Esophagus mucosa (tissue), 1 donor: ENCODE results near the gene PRR33. TPM values are rescaled to one million over a fixed set of nuclear protein-coding genes. Genes with fewer than 3 reads are reported as not detected.
"Not testable (repeated sequence)": the region's sequence is repeated elsewhere in the genome, so short reads cannot be mapped to it uniquely, and the experiment has no call there.

Experiments used
- ATAC-seq: fragments of 200-7000 bp; cut with Tn5 transposase; one replicate; pipeline ENCODE4 v1.9.1; 2020
- total RNA-seq: library from RNA; stranded (reverse); gene quantifications from one replicate; pipeline ENCODE4 v1.2.4, GENCODE V29; 2023
- donor health status: DM: yes; HTN: yes; CAD: no.

Gene PRR33
- total RNA-seq = not detected

DNA sequence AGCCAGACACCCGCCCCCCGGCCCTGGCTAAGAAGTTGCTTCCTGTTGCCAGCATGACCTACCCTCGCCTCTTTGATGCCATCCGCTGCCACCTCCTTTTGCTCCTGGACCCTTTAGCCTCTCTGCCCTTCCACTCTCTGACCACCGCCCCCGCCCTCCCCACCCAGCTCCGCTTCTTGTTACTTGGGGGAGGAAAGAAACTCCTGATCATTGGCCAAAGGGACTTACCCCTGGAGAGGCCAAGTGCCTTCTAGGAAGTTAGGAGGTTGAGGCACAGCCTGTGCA is at the start of gene PRR33:
TSS of gene PRR33 (minus strand) at position 65 of the 285 bp plus-strand sequence. CDS start 1,311 bp downstream, outside the sequence.
- ATAC-seq = no peak

DNA sequence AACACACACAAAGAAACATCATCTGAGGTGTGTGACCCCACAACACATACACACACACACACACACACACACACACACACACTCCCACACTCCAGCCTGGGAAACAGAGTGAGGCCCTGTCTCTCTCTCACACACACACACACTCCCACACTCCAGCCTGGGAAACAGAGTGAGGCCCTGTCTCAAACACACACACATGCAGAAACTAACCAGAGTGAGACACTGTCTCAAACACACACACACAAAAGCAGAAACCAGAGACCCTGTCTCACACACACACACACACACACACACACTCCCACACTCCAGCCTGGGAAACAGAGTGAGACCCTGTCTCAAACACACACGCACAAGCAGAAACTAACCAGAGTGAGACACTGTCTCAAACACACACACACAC is 48.1 kb upstream of the PRR33 start:
- not testable (repeated sequence) for ATAC-seq

DNA sequence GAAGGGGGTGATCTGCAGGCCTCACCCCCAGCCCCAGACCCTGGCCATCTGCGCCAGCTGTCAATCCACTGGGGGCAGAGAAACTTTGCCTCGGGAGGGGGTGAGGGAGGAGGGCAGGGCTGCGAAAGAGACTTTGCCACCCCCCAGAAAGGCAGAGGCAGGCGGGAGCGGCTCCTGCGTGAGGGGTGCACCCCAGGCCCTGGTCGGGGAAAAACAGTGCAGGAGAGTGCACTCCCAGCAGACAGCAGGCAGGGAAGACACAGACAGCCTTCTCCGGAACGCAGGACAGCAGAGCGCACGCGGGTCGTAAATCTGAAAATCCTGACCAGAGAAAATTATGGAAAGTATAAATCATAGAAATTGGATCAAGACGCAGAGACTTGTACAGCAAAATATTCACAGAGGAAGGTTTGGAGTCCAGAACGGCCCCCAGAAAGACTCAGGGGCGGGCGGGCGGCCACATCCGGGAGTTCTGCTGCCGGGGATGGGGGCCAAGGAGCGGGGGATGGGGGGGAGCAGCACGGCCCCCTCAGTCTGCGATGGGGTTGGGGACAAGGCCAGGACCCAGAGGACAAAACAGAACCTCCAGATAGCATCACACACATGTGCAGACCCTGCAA is 47.4 kb upstream of the PRR33 start:
- ATAC-seq = no peak

DNA sequence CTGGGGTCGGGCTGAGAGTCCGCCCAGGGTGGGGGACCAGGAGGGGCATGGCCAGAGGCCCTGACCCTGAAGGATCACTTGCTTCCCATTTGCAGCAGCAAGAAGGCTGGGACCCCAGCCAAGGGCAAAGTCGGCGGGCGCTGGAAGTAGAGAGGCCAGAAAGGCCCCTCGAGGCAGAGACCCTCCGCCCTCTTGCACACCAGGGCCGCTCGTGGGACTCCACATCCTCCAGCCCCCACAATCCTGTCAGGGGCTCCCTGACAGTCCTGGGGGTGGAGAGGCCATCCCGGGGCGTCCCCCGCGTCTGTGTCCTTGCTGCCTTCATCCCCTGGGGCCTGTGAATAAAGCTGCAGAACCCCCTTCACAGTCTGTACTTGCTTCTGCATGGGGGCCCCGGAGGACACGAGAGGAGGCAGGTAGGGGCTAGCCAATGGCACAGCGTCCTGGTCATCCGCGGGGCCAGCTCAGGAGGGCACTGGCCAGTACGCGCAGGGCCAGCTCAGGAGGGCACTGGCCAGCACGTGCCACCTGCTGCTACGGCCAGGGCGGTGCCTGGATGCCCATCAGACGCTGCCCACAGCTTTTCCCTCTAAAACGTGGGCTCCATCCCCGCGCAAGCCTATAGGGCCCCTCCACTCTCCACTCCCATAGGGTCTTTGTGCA is 46.8 kb upstream of the PRR33 start:
- no peak for ATAC-seq

DNA sequence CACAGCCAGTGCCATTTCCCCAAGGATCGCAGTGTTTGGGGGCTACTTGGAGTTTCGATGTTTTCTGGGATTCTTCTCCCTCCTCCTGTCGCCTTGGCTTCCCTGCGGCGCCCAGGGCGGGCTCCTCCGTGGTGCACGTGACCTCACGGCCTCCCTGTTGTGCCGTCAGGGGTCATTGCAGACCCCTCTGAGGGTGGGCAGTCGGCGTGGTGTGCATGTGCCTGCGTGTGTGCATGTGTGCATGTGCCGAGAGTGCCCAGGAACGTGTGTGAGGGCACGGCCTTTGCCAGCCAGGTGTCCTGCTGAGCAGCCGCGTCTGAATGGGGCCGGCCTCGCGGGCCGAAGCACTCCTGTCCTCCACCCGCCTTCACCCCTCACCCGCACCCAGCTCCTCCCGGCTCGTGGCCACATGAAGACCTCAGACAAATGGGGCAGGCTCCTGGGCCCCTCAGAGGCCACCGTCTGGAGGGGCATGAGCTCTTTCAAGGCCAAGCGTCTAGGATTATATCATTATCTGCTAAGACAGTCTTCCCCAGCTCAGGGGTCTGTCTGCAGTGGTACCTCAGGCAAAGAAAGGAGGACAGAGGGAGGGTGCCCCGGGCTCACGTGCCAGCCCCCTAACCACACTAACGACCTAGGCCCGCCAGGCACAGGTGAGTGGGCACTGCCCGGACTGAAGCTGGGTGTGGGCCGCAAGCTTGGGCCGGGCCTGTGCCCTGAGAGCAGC is 46.1 kb upstream of the PRR33 start:
- no peak for ATAC-seq

DNA sequence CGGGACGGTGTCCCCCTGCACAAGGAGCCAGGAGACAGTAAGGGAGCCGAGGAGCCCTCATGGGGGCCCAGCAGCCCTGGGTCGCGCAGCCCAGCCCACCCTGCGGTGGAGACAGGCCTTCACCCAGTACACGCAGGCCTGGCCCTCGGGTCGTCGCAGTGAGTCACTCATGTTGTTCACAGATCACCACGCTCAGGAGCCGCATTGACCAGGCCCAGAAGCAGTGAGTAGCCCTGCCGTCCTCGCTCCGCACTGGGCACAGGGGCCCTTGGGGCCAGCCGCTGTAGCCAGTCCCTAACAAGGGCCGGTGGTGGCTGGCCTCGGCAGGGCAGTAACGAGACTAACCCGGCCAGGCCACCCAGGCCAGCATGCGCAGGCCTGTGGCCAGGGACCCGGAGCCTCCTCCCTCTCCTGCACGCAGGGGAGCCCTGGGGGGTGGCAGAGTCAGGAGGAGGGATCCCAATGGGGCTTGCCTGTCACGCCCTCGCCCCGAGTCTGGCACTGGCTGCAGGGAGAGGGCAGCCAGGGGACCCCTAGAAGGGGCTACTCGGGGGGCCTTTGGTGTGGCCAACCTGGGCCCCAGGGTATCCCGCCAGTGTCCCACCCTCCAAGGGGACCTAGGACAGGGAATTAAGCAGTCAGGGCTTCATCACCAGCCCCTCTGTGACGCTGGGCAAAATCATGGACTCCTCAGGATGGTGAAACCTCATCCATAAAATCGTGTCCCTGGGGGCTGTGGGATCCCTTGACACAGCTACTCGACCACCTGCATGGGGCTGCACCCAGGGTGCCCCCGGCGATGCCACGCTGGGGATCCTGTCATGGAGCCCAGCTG is 45.3 kb upstream of the PRR33 start:
- ATAC-seq = no peak

DNA sequence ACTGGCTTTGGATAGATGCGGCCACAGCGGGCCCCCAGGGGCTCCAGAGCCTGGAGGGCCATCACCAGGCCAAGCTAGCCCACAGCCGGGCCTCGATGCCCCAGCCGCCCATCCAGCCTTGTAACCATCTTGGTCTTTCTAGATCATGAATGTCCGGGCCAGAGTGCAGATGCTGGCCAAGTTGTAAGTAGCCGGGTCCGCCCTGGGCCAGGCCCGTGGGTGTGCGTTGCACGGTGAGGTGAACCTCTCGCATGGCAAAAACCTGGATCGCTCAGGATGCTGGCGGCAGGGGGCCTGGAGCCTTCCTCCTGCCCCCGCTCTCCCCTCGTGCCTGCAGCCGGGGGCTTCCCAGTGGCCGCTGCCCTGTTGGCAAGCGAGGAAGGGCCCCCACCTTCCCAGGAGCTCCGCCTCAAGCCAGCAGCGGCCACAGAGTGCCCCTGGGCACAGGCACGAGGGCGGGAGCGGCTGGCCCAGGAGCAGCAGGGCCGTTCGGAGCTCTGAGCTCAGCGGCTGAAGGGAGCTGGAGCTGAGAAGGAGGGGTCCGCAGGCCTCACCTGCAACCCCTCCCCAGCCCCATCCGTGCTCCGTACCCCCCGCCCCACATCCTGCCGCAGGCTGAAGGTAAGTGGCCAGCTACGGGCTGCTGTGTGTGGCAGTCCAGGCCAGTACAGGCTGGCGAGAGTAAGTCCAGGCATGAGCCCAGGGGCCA is 44.5 kb upstream of the PRR33 start:
- ATAC-seq = no peak

DNA sequence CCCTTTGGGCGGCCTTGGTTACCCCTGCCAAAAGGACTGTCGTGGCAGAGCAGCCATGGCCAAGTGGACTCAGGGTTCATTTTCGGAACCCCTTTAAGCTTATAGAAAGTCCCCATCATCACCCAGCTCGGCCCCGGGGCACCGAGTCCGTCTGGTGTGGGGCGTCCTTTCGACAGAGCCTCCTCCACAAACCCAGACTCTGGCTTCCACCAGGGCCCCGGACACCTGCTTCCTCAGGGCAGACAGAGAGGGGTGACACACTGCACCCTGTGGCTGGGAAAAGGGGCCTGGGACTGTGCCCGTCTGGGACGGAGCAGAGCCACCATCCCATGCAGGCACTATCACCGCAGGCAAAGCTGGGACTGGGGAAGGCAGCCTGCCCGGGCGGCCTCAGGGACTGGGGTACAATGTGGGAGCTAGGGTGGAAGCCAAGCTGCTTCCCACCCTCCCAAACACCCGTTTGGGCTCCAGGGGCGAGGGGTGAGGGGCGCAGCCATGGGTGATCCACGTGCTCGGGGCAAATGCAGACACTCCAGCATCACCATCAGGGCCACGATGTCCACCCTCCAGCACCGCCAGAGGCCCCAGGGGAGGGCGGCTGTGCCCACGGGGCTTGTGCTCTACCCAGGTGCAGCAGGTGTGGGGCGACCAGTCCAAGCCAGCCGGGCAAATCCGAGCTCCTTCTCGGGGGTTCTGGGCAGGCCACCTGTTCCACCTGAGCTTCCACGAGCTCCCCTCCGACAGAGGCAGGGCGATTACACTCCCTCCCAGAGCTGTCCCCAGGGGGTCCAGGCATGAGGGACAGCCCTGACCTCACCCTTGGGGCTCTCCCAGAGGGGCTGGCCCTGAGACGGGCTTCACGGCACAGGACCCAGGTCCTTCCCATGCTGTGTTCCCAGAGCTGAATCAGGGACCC is 43.7 kb upstream of the PRR33 start:
- ATAC-seq = no peak

DNA sequence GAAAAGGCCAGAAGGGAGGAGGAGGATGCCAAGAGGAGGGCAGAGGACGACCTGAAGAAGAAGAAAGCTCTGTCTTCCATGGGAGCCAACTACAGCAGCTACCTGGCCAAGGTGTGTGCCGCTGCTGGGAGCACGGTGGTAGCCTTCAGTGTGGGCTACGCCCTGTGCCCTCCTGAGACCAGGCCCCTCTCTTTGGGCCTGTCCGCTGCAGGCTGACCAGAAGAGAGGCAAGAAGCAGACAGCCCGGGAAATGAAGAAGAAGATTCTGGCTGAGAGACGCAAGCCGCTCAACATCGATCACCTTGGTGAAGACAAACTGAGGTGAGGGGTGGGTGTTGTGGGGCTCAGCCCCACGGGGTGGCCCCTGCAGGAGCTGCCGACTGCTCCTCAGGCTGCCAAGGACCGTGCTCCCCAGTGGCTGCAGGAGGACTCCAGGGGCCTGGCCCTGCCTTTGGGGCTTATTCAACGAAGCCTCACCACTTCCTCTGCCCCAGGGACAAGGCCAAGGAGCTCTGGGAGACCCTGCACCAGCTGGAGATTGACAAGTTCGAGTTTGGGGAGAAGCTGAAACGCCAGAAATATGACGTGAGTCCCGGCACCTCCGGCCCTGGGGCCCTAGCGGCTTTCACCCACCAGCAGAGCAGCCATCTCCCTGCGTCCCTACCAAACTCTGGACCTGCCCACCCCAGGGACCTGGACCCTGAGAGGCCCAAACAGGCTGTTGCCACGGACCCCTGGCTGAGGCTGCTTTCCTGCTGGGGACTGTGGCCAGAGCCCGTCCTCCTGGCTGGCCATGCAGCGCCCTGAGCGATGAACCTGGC is 42.9 kb upstream of the PRR33 start:
- ATAC-seq = no peak

DNA sequence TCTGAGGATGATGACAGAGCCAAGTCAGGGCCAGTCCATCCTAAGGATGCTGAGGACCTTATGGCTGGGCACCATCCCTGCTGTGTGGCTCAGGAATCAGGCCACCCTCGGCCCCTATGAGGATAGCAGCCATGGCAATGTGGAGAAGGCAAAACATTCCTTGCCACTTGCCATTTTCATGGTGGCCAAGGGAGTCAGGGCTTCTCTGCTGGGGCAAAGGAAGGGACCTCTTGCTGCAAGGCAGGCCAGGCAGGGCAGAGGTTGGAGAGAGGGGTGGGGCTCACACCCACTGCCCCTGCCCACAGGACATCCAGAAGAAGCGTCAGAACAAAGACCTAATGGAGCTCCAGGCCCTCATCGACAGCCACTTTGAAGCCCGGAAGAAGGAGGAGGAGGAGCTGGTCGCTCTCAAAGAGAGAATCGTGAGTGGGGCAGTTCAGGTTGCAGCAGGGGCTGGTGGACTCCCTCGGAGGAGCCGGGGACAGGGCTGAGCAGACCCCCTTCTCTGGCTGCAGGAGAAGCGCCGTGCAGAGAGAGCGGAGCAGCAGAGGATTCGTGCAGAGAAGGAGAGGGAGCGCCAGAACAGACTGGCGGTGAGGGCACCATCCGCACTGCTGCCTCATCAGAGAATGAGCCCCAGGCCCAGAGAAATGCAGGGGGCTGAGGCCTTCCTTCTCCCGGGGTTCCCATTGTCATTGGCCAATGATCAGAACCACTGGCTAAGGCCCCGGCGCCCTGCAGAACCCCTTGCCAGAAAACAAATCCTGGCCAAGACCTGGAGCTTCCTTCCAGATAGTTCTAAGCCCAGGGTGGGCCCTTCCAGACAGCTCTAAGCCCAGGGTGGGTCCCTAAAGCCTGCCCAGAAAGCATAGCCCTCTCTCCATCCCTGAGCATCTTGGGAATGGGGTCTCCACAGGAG is 42.0 kb upstream of the PRR33 start:
- no peak for ATAC-seq

DNA sequence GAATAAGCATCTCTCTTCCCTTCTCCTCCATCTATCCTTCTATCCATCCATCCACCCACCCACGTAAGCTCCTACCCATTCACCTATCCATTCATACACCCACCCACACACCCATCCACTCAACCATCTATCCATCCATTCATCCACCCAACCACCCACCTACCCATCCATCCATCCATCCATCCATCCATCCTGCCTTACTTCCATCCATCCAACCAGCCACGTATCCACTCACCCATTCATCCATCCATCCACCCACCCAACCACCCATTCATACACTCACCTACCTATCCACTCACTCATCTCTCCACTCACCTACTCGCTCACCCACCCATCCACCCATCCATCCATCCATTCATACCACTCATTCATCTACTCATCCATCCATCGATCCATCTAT is 41.0 kb upstream of the PRR33 start:
- ATAC-seq = no peak

DNA sequence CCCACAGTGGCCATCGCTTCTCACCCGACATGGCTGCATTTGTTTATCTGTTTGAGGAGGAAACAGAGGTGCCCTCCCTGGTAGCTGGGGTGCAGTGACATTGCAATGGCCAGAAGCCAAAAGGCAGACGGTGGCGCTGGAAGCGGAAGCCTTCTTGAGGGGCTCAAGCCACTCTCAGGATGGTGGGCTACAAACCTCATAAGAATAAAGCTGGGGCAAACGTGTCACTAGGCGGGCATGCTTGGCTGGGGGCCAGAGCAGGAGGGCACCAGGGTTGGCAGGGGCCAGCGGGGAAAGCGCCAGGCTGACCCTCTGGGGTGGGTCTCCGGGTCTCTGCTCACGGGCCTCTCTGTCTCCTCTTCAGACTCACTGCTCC is 40.4 kb upstream of the PRR33 start:
- ATAC-seq = no peak

DNA sequence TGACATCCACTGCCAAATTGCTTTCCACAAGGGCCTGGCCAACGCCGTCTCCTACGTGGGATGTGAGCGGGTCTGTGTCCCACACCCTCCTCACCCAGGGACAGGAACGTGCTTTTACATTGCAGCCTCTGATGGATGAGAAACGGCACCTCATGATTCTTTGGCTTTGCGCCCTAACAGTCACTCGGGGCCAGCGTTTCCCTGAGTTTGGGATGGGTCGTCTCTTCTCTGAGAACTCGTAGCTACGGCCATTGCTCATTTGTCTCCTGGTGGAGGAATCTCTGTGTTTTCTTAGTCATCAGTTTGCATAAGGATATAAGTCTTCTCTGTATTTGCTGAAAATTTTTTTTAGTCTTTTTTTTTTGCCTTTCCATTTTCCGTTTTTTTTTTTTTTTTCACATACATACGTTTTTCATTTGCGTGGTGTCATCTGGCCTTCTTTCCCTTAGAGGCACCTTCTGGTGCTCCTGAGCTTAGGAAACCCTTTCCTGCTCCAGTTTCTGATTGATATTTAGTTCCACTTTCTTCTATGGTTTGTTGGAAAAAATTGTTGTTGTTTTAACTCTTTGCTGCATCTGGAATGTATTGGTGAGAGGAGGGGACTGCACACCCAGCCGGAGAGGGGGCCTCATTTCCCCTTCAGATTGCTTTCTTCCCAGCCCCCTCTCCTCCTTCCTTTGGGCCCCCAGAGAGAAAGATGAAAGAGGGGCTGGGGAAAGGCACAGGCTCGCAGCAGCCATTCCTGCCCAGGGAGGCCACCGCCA is 39.8 kb upstream of the PRR33 start:
- no peak for ATAC-seq

DNA sequence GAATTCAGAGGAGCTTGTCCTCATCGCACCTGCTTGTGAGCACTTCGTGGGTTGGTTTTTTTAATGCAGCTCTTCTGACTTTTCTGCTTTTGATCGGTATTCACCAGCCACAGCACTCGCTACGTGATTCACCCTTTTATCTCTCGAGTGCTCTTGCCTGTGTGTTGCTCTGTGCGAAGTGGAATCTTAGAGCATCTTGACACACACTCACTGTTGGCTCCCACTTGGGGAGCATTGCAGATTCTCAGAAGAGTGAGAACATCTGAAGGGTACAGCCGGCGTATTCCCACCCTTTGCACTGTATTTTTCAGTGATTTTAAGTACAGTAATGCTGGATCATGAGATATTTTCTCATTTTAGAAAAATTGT is 38.8 kb upstream of the PRR33 start:
- no peak for ATAC-seq

DNA sequence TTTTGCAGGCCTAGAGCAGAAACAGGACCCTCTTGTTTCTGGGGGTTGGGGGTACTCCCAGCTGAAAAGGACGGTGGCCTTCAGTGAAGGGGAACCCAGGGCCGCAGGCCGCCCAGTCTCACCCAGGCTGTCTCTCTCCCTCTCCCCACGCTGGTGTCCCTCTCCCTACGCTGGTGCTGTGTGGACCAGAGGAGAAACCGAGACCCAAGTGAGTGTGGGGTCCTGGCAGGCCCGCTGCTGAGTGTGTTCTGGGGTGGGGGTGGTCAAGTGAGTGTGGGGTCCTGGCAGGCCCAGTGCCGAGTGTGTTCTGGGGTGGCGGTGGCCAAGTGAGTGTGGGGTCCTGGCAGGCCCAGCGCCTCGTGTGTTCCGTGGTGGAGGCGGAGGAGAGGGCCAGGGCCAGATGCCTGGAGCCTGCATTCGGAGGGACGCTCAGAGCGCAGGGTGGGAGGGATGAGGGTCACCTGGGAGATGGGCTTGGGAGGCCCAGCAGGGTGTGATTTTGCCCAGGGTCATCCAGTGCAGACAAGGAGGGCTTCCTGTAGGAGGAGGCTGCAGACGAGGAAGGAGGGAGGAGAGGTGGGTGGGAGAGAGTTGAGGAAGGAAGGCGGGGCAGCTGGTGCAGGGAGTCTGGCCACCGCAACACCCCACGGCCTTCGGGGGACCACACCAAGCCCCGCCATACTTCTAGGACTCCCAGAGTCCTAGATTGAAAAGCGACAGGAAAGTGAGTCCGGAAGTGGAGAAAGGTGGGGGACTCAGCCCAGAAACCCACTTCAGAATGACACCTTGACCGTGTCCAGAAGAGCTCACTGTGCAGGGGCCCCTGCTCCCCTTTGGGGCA is 38.1 kb upstream of the PRR33 start:
- ATAC-seq = no peak

DNA sequence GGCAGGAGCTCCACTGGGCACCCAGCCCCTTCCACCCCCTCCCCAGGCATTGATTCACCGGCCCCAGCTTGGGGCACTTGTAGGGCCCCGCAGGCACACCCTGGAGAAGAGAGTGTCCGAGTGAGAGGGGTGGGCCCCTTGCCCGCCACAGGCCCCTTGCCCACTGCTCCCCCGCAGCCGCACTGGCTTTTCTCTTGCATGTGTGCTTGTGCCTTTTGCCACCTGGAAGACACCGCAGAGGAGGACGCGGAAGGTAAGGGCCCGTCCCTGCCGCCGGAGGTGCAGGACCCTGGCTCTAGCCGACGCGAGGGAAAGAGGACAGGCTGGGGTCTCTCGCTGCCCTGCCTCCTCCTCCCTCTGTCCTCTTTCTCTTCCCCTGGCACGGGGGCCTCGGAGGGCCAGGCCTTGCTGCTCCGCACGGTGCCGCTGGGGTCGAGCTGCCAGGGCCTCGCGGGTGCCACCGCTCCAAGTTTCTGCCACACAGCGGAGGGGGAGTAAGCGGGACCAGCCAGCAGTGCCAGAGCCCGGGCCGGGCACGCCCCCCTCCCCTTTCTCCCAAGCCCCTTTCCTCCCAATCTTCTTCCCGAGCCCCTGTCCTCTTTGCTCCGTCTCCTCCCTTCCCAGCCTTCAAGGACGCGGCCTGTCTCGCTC is 37.3 kb upstream of the PRR33 start:
- no peak for ATAC-seq

DNA sequence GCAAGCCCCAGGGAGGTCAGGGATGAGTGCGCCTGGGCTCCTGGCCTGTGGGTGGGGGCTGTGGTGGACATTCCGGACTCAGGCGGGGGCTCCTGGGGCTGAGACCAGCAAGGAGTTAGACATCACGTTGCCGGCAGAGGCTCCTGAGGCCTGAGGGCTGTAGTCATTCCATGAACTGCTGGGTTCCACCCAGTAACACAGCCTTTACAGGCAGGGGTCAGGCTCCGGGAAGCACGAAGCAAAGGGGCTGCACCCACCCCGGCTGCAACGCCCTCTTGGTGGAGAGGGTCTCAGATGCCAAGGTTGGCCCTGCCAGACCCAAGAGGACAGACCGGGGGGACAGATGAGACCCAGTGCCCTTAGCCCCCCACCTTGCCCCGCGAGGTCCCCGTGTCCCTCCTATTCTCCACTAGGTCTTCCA is 36.8 kb upstream of the PRR33 start:
- no peak for ATAC-seq
